Measurements from ENCODE around the gene ADGRG4.
"Not testable (repeated sequence)": the region's sequence is repeated elsewhere in the genome, so short reads cannot be mapped to it uniquely, and the experiment has no call there.

The ADGRG4 gene

GRCh38 chrX:136269921-136270320, 30.8 kb upstream of the ADGRG4 start:
- Mint-ChIP-seq H3K4me1 (ENCODE audit: low read depth) (no peaks in the 10 kb centered on the region), H3K9me3 (no peaks in the 10 kb centered on the region)
- intact Hi-C loops (cut with micrococcal nuclease) = loop anchor here (5.0 kb wide), 1 partner anchor 243 kb away; no protein-coding TSS in a partner anchor

GRCh38 chrX:136271300-136271699, 29.5 kb upstream of the ADGRG4 start:
- H3K36me3 Mint-ChIP-seq (ENCODE audit: low read depth) = no peaks in the 10 kb centered on the region
- no peaks in the 10 kb centered on the region for H3K9me3 Mint-ChIP-seq
- H3K27me3 Mint-ChIP-seq = no peaks in the 10 kb centered on the region
- no peak overlapping the region for H3K4me3 Mint-ChIP-seq
- H3K4me1 Mint-ChIP-seq (ENCODE audit: low read depth) = no peaks in the 10 kb centered on the region
- no peak overlapping the region for H3K27ac Mint-ChIP-seq
- intact Hi-C loops (cut with micrococcal nuclease) = no loop called here

More at GRCh38 chrX:136269921-136270320, 30.8 kb upstream of the ADGRG4 start:
- Mint-ChIP-seq H3K4me3 (no peak overlapping the region), H3K27ac (no peak overlapping the region), H3K27me3 (no peaks in the 10 kb centered on the region), H3K36me3 (ENCODE audit: low read depth) (no peaks in the 10 kb centered on the region)

GRCh38 chrX:136272325-136272724, 28.4 kb upstream of the ADGRG4 start:
- Mint-ChIP-seq H3K27ac (no peak overlapping the region), H3K4me3 (no peak overlapping the region), H3K27me3 (no peaks in the 10 kb centered on the region), H3K36me3 (ENCODE audit: low read depth) (no peaks in the 10 kb centered on the region), H3K4me1 (ENCODE audit: low read depth) (no peaks in the 10 kb centered on the region), H3K9me3 (no peaks in the 10 kb centered on the region)
- intact Hi-C loops (cut with micrococcal nuclease) = no loop called here

- H3K27ac Mint-ChIP-seq = no peak overlapping the region
- no peaks in the 10 kb centered on the region for H3K36me3 Mint-ChIP-seq (ENCODE audit: low read depth)
- H3K27me3 Mint-ChIP-seq = no peaks in the 10 kb centered on the region
- intact Hi-C loops (cut with micrococcal nuclease) = no loop called here
- H3K9me3 Mint-ChIP-seq = no peaks in the 10 kb centered on the region
- H3K4me1 Mint-ChIP-seq (ENCODE audit: low read depth) = no peaks in the 10 kb centered on the region
- H3K4me3 Mint-ChIP-seq = no peak overlapping the region
These were observed 26.8 kb upstream of the ADGRG4 start for GRCh38 chrX:136273986-136274385.

- intact Hi-C loops (cut with micrococcal nuclease) = no loop called here
- no peaks in the 10 kb centered on the region for H3K9me3 Mint-ChIP-seq
- no peak overlapping the region for H3K4me3 Mint-ChIP-seq
- H3K27me3 Mint-ChIP-seq = no peaks in the 10 kb centered on the region
- H3K36me3 Mint-ChIP-seq (ENCODE audit: low read depth) = no peaks in the 10 kb centered on the region
- H3K4me1 Mint-ChIP-seq (ENCODE audit: low read depth) = no peaks in the 10 kb centered on the region
- no peak overlapping the region for H3K27ac Mint-ChIP-seq
These were observed 25.2 kb upstream of the ADGRG4 start for GRCh38 chrX:136275553-136275952.

- H3K4me1 Mint-ChIP-seq (ENCODE audit: low read depth); H3K27ac Mint-ChIP-seq; H3K4me3 Mint-ChIP-seq; H3K27me3 Mint-ChIP-seq; H3K36me3 Mint-ChIP-seq (ENCODE audit: low read depth); intact Hi-C loops (cut with micrococcal nuclease); H3K9me3 Mint-ChIP-seq: not testable (repeated sequence)
These were observed 14.4 kb upstream of the ADGRG4 start for GRCh38 chrX:136286375-136286774.

GRCh38 chrX:136291824-136292223, 8.9 kb upstream of the ADGRG4 start:
- Mint-ChIP-seq H3K9me3 (no peaks in the 10 kb centered on the region), H3K27ac (no peak overlapping the region), H3K4me3 (no peak overlapping the region), H3K4me1 (ENCODE audit: low read depth) (no peaks in the 10 kb centered on the region), H3K36me3 (ENCODE audit: low read depth) (no peaks in the 10 kb centered on the region), H3K27me3 (no peaks in the 10 kb centered on the region)
- intact Hi-C loops (cut with micrococcal nuclease) = no loop called here

GRCh38 chrX:136292656-136293055, 8.1 kb upstream of the ADGRG4 start:
- H3K4me1 Mint-ChIP-seq (ENCODE audit: low read depth) = no peaks in the 10 kb centered on the region
- no peak overlapping the region for H3K4me3 Mint-ChIP-seq
- H3K27me3 Mint-ChIP-seq = no peaks in the 10 kb centered on the region
- intact Hi-C loops (cut with micrococcal nuclease) = no loop called here
- H3K27ac Mint-ChIP-seq = no peak overlapping the region
- H3K36me3 Mint-ChIP-seq (ENCODE audit: low read depth) = no peaks in the 10 kb centered on the region
- no peaks in the 10 kb centered on the region for H3K9me3 Mint-ChIP-seq

- H3K4me3 Mint-ChIP-seq = no peak overlapping the region
- H3K27me3 Mint-ChIP-seq = no peaks in the 10 kb centered on the region
- intact Hi-C loops (cut with micrococcal nuclease) = no loop called here
- H3K9me3 Mint-ChIP-seq = no peaks in the 10 kb centered on the region
- no peaks in the 10 kb centered on the region for H3K36me3 Mint-ChIP-seq (ENCODE audit: low read depth)
- no peaks in the 10 kb centered on the region for H3K4me1 Mint-ChIP-seq (ENCODE audit: low read depth)
- H3K27ac Mint-ChIP-seq = no peak overlapping the region
These were observed 5.4 kb upstream of the ADGRG4 start for GRCh38 chrX:136295380-136295779.

- Mint-ChIP-seq H3K9me3 (no peaks in the 10 kb centered on the region), H3K4me3 (no peak overlapping the region), H3K27ac (no peak overlapping the region), H3K36me3 (ENCODE audit: low read depth) (no peaks in the 10 kb centered on the region), H3K27me3 (no peaks in the 10 kb centered on the region), H3K4me1 (ENCODE audit: low read depth) (no peaks in the 10 kb centered on the region)
- intact Hi-C loops (cut with micrococcal nuclease) = no loop called here
These were observed 2.3 kb downstream of the ADGRG4 start for GRCh38 chrX:136303041-136303440.

- intact Hi-C loops (cut with micrococcal nuclease) = no loop called here
- Mint-ChIP-seq H3K9me3 (no peaks in the 10 kb centered on the region), H3K4me1 (ENCODE audit: low read depth) (no peaks in the 10 kb centered on the region), H3K27me3 (no peaks in the 10 kb centered on the region), H3K36me3 (ENCODE audit: low read depth) (no peaks in the 10 kb centered on the region), H3K27ac (no peak overlapping the region), H3K4me3 (no peak overlapping the region)
These were observed 3.7 kb downstream of the ADGRG4 start for GRCh38 chrX:136304493-136304892.

- Mint-ChIP-seq H3K27ac (no peak overlapping the region), H3K9me3 (no peaks in the 10 kb centered on the region), H3K27me3 (no peaks in the 10 kb centered on the region), H3K4me3 (no peak overlapping the region), H3K36me3 (ENCODE audit: low read depth) (no peaks in the 10 kb centered on the region), H3K4me1 (ENCODE audit: low read depth) (no peaks in the 10 kb centered on the region)
- intact Hi-C loops (cut with micrococcal nuclease) = no loop called here
These were observed 5.4 kb downstream of the ADGRG4 start for GRCh38 chrX:136306182-136306581.

GRCh38 chrX:136307471-136307870, 6.7 kb downstream of the ADGRG4 start:
- no peaks in the 10 kb centered on the region for H3K27me3 Mint-ChIP-seq
- no peak overlapping the region for H3K4me3 Mint-ChIP-seq
- no peak overlapping the region for H3K27ac Mint-ChIP-seq
- H3K36me3 Mint-ChIP-seq (ENCODE audit: low read depth) = no peaks in the 10 kb centered on the region
- intact Hi-C loops (cut with micrococcal nuclease) = no loop called here
- no peaks in the 10 kb centered on the region for H3K4me1 Mint-ChIP-seq (ENCODE audit: low read depth)
- no peaks in the 10 kb centered on the region for H3K9me3 Mint-ChIP-seq

GRCh38 chrX:136310411-136310810, 9.6 kb downstream of the ADGRG4 start:
- Mint-ChIP-seq H3K27me3 (no peaks in the 10 kb centered on the region), H3K4me1 (ENCODE audit: low read depth) (no peaks in the 10 kb centered on the region), H3K4me3 (no peak overlapping the region), H3K27ac (no peak overlapping the region), H3K9me3 (no peaks in the 10 kb centered on the region), H3K36me3 (ENCODE audit: low read depth) (no peaks in the 10 kb centered on the region)
- intact Hi-C loops (cut with micrococcal nuclease) = no loop called here

GRCh38 chrX:136318156-136318555, 17.4 kb downstream of the ADGRG4 start:
- Mint-ChIP-seq H3K27me3 (no peaks in the 10 kb centered on the region), H3K4me1 (ENCODE audit: low read depth) (no peaks in the 10 kb centered on the region), H3K27ac (no peak overlapping the region), H3K9me3 (no peaks in the 10 kb centered on the region), H3K36me3 (ENCODE audit: low read depth) (no peaks in the 10 kb centered on the region), H3K4me3 (no peak overlapping the region)
- intact Hi-C loops (cut with micrococcal nuclease) = no loop called here

Data from dendritic cell treated with granulocyte-macrophage colony-stimulating factor and Interleukin-4, amounts not matched to agents 40 ng/mL and 50 ng/mL, for 4 days (primary cell).